ENCODE measurements around the gene APMAP. TPM values are rescaled to one million over a fixed set of nuclear protein-coding genes. Genes with fewer than 3 reads are reported as not detected.

Gene APMAP
- total and polyA plus RNA-seq, 2 of the 13 experiments (the other 11 are each of a cell fraction or from before 2014, with no cell fraction given): 168 to 214 TPM

GRCh38 chr20:24992487-24993205 lies at the start of gene APMAP (continued):
- TF ChIP-seq ZNF142 (CRISPR knock-in tag; IDR thresholded peaks at IDR 0.05): peak; percentile 98
- TF ChIP-seq PRDM10 (CRISPR knock-in tag; IDR thresholded peaks at IDR 0.05; ENCODE audit: low read depth): peak; percentile 62; the same call in 1 of the 2 replicates
- peak; percentile 99 for TF ChIP-seq KAT8 (CRISPR knock-in tag; IDR thresholded peaks at IDR 0.05)
- TF ChIP-seq IRF9 (CRISPR knock-in tag; IDR thresholded peaks at IDR 0.05; ENCODE audit: borderline replicate concordance): peak; percentile 91
- TF ChIP-seq YEATS2 (CRISPR knock-in tag; IDR thresholded peaks at IDR 0.05; ENCODE audit: borderline replicate concordance): peak; percentile 98
- TF ChIP-seq ZSCAN20 (CRISPR knock-in tag; IDR thresholded peaks at IDR 0.05; ENCODE audit: borderline replicate concordance): peak; percentile 90; the same call in 1 of the 2 replicates
- TF ChIP-seq ZNF282 (IDR thresholded peaks at IDR 0.05; ENCODE audit: partially characterized antibody): no peak
- TF ChIP-seq ESRRA (CRISPR knock-in tag; IDR thresholded peaks at IDR 0.05; ENCODE audit: low read depth): peak; percentile 49; the same call in 1 of the 2 replicates
- peak; percentile 94 for TF ChIP-seq HNF1B (CRISPR knock-in tag; IDR thresholded peaks at IDR 0.05)
- peak; percentile 66 for TF ChIP-seq FOXP4 (CRISPR knock-in tag; IDR thresholded peaks at IDR 0.05)
- peak; percentile 97; the same call in 1 of the 2 replicates for TF ChIP-seq ZNF724P (CRISPR knock-in tag; IDR thresholded peaks at IDR 0.05; ENCODE audit: borderline replicate concordance)
- peak; percentile 97 for TF ChIP-seq SNAI1 (CRISPR knock-in tag; IDR thresholded peaks at IDR 0.05; ENCODE audit: borderline replicate concordance)
- TF ChIP-seq ZNF121 (CRISPR knock-in tag; IDR thresholded peaks at IDR 0.05): no peak

All from HepG2 (cell line).